ENCODE results near the gene PRKG1.
"Not testable (repeated sequence)": the region's sequence is repeated elsewhere in the genome, so short reads cannot be mapped to it uniquely, and the experiment has no call there.

The PRKG1 gene

GRCh38 chr10:51147644-51148399, 73.5 kb downstream of the PRKG1 start:
- no peak overlapping the region for H3K4me3 ChIP-seq (ENCODE audit: low read depth, low read length)
- no peak for TF ChIP-seq CTCF (IDR thresholded peaks at IDR 0.05; ENCODE audit: low read depth, low read length)

GRCh38 chr10:51156926-51157325, 82.6 kb downstream of the PRKG1 start:
- no peak overlapping the region for H3K4me3 ChIP-seq (ENCODE audit: low read depth, low read length)
- TF ChIP-seq CTCF (IDR thresholded peaks at IDR 0.05; ENCODE audit: low read depth, low read length), result no peak

- no peak overlapping the region for H3K4me3 ChIP-seq (ENCODE audit: low read depth, low read length)
- TF ChIP-seq CTCF (IDR thresholded peaks at IDR 0.05; ENCODE audit: low read depth, low read length), result no peak
These were observed 84.5 kb downstream of the PRKG1 start for GRCh38 chr10:51158832-51159231.

- TF ChIP-seq CTCF (IDR thresholded peaks at IDR 0.05; ENCODE audit: low read depth, low read length), result no peak
- no peak overlapping the region for H3K4me3 ChIP-seq (ENCODE audit: low read depth, low read length)
These were observed 85.6 kb downstream of the PRKG1 start for GRCh38 chr10:51159841-51160240.

- no peak for TF ChIP-seq CTCF (IDR thresholded peaks at IDR 0.05; ENCODE audit: low read depth, low read length)
- no peak overlapping the region for H3K4me3 ChIP-seq (ENCODE audit: low read depth, low read length)
These were observed 87.7 kb downstream of the PRKG1 start for GRCh38 chr10:51162002-51162401.

- not testable (repeated sequence) for H3K4me3 ChIP-seq (ENCODE audit: low read depth, low read length)
These were observed 89.2 kb downstream of the PRKG1 start for GRCh38 chr10:51163380-51164049.

- TF ChIP-seq CTCF (IDR thresholded peaks at IDR 0.05; ENCODE audit: low read depth, low read length), result no peak
- H3K4me3 ChIP-seq (ENCODE audit: low read depth, low read length), result no peak overlapping the region
These were observed 94.0 kb downstream of the PRKG1 start for GRCh38 chr10:51168086-51168815.
